ENCODE results near the gene INSYN1. TPM values are rescaled to one million over a fixed set of nuclear protein-coding genes. Genes with fewer than 3 reads are reported as not detected.
A peak's percentile ranks its signal among the peaks of the same experiment; 100 is the strongest.

INSYN1 gene
- polyA plus RNA-seq, 3 donors = 19.3 to 26.9 (median 21.7) TPM

DNA sequence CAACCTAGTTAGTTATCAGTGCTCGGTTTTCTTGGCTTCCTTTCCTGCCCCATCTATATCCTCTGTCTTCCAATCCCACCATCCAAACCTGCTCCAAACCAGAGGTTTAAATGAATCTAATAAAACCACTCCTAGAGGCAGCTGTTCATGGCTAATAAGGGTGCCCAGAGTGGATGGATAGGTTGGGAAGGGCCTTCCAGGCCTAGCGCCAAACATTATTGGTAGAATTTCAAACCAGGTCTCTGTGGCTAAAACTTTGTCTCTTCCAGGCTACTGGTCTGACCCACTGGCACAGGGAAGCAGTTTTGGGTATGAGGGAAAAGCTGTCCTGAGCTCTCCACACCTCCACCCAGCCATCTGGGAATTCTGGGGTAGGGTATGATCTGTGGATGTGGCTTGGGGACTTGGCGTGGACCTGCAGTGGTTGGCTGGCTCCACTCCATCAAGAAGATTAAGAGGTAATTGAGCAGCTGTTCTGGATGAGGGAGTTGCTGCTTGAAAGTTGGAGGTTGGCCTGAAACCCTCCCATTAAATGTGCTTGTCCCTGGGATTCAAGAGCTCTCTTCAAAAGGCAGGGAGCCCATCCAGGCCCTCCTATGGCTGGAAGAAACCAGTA lies 29.3 kb upstream of the INSYN1 start:
- DNase-seq = no peak

DNA sequence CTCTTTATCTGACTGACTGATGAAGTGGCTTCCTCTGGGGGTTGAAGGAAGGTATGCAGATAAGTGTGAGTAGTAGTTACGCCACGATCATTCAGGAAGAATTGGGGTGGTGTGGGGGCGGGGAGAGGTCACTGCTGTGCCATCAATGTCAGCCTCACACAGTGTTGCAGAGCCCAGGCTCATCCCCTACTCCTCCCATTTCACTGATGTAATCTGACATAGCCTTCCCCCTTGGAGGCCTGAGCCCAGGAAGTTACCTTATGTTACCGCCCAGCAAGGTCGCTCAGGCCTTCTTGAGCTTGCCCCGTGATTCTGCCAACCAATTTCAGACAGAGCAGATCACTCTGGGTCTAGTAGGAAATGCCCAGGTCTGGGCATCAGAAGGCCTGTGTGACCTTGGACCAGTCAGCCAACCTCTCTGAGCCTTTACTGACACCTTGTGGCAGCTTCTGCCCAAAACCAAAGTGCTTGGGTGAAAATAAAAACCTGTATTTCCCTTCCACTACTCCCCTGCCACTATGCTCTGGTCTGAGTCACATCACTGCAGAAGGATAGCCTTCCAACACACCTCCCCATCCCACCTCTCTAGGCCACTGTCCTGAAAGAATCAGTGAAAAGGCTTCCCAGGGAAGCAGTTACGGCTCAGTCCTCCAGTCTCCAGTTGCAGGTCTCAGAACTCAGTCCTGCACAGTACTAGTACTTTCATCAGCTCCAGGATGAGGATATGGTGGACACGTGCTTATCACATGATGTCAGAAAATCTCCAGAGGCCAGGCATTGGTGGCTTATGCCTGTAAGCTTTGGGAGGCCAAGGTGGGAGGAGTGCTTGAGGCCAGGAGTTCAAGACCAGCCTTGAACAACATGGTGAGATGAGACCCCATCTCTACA lies 28.1 kb upstream of the INSYN1 start:
- DNase-seq = no peak

- no peak for DNase-seq
Measured at GRCh38 chr15:73779974-73780373, 26.8 kb upstream of the INSYN1 start.

DNA sequence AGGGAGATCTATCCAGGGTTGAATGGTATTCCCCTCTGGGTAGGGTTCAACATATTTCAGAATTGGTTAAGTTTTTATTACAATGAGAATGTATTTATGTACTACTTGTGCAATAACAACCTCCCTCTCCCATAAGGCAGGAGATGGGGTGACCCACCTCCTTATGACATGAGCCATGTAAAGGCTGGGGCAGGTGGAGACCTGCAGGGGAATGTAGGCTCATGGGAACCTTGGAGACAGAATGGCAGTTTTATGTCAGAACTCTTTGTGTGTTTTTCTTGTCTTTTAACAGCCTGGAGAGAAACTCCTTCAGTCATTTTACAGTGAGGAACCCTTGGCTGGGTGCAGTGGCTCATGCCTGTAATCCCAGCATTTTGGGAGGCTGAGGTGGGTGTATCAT lies 24.6 kb upstream of the INSYN1 start:
- DNase-seq = no peak

GRCh38 chr15:73773428-73773827 lies 20.3 kb upstream of the INSYN1 start:
- DNase-seq = no peak

- DNase-seq = no peak
Measured at GRCh38 chr15:73771385-73772045, 18.4 kb upstream of the INSYN1 start.

DNA sequence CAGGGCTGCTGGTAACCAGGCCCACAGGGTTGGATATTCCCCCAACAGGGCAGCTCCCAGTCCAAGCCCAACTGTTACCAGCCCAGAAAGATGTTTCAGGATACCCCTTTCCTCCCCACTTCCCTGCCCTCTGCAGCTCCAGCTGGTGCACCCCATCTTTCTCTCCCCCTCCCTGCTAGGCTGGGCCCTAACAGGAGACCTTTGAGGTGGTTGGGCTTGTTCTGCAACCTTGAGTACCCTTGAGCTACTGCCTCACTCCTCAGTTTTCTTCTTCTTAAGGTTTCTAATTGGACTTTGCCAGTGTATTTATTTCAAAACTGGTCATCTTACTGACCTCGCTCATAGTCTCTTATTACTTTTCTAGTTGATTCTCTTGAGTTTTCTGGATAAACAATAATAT lies 16.9 kb upstream of the INSYN1 start:
- no peak for DNase-seq

- no peak for DNase-seq
Measured at GRCh38 chr15:73767806-73768501, 14.8 kb upstream of the INSYN1 start.

DNA sequence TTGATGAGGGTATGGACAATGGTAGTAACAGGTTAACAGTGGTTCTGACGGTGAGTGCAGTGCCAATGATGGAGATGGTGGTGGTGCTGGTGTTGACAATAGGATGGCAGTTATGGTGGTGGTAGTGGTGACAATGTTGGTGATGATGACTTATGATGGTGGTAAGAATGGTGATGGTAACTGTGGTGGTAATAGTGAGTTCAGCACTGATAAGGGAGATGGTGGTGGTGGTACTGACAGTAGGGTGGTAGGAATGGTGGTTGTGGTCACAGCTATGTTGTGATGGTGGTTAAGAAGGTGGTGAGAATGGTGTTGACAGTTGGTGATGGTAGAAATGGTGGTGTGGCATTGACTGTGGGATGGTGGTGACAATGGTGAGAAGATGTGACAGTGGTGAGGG lies 13.4 kb upstream of the INSYN1 start:
- no peak for DNase-seq

- DNase-seq = no peak
Measured at GRCh38 chr15:73765778-73766177, 12.6 kb upstream of the INSYN1 start.

- DNase-seq = peak; percentile 40
Measured at GRCh38 chr15:73763931-73764330, 10.8 kb upstream of the INSYN1 start.

DNA sequence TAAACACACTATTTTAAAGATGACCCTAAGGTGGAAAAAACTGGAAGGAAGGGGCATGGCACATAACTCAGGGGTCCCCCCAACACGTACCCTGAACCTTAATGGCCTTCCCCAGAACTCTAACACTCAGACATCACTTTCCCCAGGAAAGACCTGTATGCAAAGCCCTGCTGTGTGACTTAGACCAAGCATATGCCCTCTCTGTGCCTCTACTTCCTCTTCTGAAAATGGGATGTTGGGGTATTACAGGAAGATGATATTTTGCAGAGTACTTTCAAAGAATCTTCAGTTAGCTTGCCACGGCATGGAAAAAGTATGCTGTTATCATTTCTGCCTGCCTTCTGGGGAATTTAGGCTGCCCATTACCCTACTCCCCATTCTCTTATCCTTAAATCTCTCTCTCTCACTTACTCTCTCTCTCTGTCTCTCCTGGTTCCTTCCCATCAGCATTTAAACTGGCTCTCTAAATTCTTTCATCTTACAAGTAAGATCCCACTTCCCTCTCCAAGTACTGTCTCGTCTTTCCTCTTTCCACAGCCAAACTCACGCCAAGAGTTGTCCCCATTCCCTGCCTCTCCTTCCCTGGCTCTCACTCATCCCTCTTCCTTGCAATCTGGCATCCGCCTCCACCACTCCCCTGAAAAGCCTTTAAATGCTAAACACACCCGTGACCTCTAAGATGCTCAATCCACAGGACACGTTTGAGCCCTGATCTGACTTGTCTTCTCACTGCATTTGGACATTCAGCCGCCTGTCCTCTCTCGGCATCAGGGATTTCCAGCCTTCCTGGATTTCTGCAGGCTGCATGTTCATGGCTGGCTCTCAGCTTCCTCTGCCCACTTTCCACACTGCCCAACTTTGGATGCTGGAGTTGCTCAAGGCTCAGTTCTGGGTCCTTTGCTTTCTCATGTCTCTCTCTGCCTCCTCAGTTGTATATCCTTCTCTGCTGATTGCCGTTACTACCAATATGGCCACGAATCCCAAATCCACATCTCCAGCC lies 7.5 kb upstream of the INSYN1 start:
- no peak for DNase-seq

- DNase-seq = no peak
Measured at GRCh38 chr15:73758461-73758860, 5.3 kb upstream of the INSYN1 start.

DNA sequence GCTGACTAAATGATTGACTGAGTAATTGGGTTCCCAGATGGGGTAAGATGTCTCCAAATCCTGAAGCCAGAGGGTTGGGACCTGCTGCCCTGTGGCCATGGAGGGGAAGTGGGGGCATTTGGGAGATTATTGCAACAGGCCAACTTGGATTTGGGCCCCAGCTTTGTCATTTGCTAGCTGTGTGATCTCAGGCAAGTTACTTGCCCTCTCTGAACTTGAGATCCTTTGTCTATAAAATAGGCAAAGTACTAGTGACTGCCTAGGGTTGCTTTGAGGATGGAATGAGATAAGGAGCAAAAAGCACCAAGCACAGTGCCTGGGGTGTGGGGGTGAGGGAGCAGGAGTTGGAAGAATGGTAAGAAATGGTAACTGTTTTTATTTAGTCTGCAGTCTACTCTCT lies 4.4 kb upstream of the INSYN1 start:
- DNase-seq = no peak

DNA sequence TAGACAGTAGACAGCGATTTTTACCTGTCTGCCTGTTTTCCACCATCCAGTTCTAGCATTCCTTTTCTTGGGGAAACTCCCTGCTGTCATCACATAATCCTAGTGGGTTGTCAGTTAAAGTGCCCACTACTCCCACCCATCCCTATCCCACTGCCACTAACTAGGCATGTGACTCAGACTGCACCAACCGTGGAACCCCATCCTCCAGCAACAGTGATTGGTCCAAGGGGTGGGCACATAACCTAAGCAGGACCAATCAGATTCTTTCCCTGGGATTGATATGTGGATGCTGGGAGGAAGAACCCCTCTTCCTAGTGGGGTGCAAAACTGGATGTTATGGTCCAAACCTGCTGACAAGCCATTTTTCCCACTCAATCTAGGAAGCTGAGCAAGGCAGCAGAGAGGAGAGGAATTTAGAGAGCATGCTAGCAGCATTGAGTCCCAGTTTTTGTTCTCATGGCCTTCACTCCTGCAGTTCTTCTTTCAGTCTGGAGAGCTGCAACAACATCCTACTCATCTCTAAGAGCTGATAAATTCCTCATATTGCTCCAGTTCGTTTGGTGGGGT lies 3.9 kb upstream of the INSYN1 start:
- DNase-seq = no peak

DNA sequence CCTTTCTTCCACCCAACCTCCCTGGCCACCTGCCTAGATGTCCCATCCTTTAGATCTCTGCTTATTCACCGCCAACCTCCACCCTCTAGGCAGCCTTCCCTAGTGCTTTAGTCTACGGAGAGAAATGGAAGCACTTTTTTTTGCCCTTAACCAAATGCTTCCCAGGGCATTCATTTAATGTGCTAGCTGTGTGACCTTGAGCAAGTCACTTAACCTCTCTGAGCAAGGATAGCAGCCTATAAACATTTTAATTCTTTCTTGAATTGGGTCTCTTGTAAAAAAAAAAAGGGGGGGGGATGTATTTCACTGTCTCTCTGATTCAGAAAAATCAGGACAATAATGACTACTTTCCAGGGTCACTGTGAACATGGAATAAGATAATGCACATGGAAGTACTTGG lies 3.2 kb upstream of the INSYN1 start:
- no peak for DNase-seq

DNA sequence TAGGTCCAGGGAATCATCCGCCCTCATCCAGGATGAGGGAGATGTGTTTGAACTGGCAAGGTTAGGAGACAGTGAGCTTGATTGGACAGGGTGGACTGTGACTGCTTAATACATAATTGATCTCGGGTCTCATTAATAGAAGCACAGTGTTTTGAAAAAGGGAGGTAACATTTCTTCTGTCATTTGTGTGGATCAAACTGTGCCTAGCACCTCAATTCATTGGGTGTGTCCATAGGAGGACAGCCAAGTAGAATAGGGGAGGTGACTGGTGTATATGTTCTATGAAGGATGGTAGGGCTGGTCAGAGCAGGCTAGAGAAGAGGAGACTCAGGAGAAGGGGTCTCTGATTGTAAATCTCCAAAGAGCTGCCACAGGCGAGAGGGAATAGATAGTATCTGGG lies 2.8 kb upstream of the INSYN1 start:
- no peak for DNase-seq

DNA sequence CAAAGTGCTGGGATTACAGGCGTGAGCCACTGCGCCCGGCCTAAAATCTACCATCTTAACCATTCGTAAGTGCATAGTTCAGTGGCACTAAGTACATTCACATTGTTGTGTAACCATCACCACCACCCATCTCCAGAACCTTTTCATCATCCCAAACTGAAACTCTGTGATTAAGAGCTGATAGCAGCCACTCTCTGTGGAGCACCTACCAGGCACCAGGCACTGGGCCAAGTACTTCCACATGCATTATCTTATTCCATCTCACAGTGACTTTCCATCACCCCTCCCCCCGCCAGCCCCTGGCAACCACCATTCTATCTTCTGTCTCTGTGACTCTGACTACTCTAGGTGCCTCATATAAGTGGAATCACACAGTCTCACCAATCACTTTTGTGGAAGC lies 2.3 kb upstream of the INSYN1 start:
- DNase-seq = no peak

- no peak for DNase-seq
Measured at GRCh38 chr15:73754461-73754860, 1.3 kb upstream of the INSYN1 start.

GRCh38 chr15:73752806-73753193 lies 351 bp downstream of the INSYN1 start:
- DNase-seq = peak; percentile 26
